PC-3 (cell line): ENCODE results near the gene ZMIZ2. TPM values are rescaled to one million over a fixed set of nuclear protein-coding genes. Genes with fewer than 3 reads are reported as not detected.

ENCODE experiments used
- ATAC-seq: fragments of 200-7000 bp; cut with Tn5 transposase; 2 replicates; pipeline ENCODE4 v1.9.1; 2020; ENCODE audit warnings: mild to moderate bottlenecking, moderate library complexity
- BruUV-seq: library from RNA; stranded (reverse); fragments of 400-500 nt; replicated peaks from 2 replicates; lab custom pipeline; 2021; lab: Mats Ljungman, UMichigan
- CTCF ChIA-PET: fragments of 300-600 bp; sonication (Branson Sonifier 250); formaldehyde crosslinking; loops from one replicate; lab custom pipeline; 2022; ENCODE audit warnings: antibody characterized with exemption; lab: Charles Lee
- POLR2A ChIA-PET: fragments of 300-600 bp; sonication (Branson Sonifier 250); formaldehyde crosslinking; loops from one replicate; lab custom pipeline; 2022; ENCODE audit warnings: antibody characterized with exemption; ENCODE audit not compliant: unreplicated experiment; lab: Charles Lee
- DNase-seq: peaks from one replicate; pipeline ENCODE4 v3.0.0-alpha.2; 2015
- H2AFZ ChIP-seq: fragments of 300-600 bp; sonication (generic); 2 replicates; pipeline ENCODE4 v1.6.0; 2016; ENCODE audit warnings: antibody characterized with exemption, low read length
- H3F3A ChIP-seq: fragments of 300-600 bp; sonication (generic); one replicate; pipeline ENCODE4 v1.6.0; 2017; ENCODE audit warnings: antibody characterized with exemption, low read length, control low read depth, mild to moderate bottlenecking; ENCODE audit not compliant: unreplicated experiment
- H3K27ac ChIP-seq: fragments of 300-600 bp; sonication (generic); 2 replicates; pipeline ENCODE4 v1.5.1; 2016; ENCODE audit warnings: mild to moderate bottlenecking, low read length
- H3K27me3 ChIP-seq: fragments of 300-600 bp; sonication (generic); 2 replicates; pipeline ENCODE4 v1.6.1; 2016; ENCODE audit warnings: low read length, mixed read lengths
- H3K36me3 ChIP-seq: fragments of 300-600 bp; sonication (generic); 2 replicates; pipeline ENCODE4 v1.6.1; 2016; ENCODE audit warnings: low read depth, mixed run types, low read length, mixed read lengths
- H3K4me1 ChIP-seq: fragments of 300-600 bp; sonication (generic); 2 replicates; pipeline ENCODE4 v1.5.1; 2016; ENCODE audit warnings: low read length; ENCODE audit not compliant: insufficient read depth
- H3K4me2 ChIP-seq: fragments of 300-600 bp; sonication (generic); 2 replicates; pipeline ENCODE4 v1.6.0; 2016; ENCODE audit warnings: low read length
- H3K4me3 ChIP-seq: fragments of 300-600 bp; sonication (generic); 2 replicates; pipeline ENCODE4 v1.5.1; 2016; ENCODE audit warnings: mild to moderate bottlenecking, low read length, mixed read lengths
- H3K79me2 ChIP-seq: fragments of 300-600 bp; sonication (generic); 2 replicates; pipeline ENCODE4 v1.6.1; 2017; ENCODE audit warnings: low read length, mixed read lengths
- H3K9ac ChIP-seq: fragments of 300-600 bp; sonication (generic); 2 replicates; pipeline ENCODE4 v1.6.0; 2016; ENCODE audit warnings: mild to moderate bottlenecking, low read length
- H3K9me2 ChIP-seq: fragments of 300-600 bp; sonication (generic); replicated peaks from 2 replicates; pipeline ENCODE4 v1.6.1; 2016; ENCODE audit warnings: mixed run types, low read length, mixed read lengths
- H3K9me3 ChIP-seq: fragments of 300-600 bp; sonication (generic); 2 replicates; pipeline ENCODE4 v1.6.1; 2016; ENCODE audit warnings: low read length, mixed read lengths
- H4K20me1 ChIP-seq: fragments of 300-600 bp; sonication (generic); 2 replicates; pipeline ENCODE4 v1.6.1; 2016; ENCODE audit warnings: low read length, mixed read lengths
- EZH2 ChIP-seq: fragments of 300-600 bp; sonication (generic); IDR thresholded peaks from one replicate; pipeline ENCODE4 v1.6.1; 2017; ENCODE audit warnings: antibody characterized with exemption, mild to moderate bottlenecking, low read length; ENCODE audit not compliant: unreplicated experiment
- EZH2phosphoT487 ChIP-seq: fragments of 300-600 bp; sonication (generic); IDR thresholded peaks from 2 replicates; pipeline ENCODE4 v1.6.1; 2018; ENCODE audit warnings: mild to moderate bottlenecking, antibody characterized with exemption, low read length, borderline replicate concordance
- intact Hi-C: fragments of 100-400 bp; cut with micrococcal nuclease; formaldehyde crosslinking; loops from 2 replicates; pipeline ENCODE4 v1.9.0; 2023
- total RNA-seq: library from RNA; depleted of rRNA; stranded (reverse); fragments of >200 nt; gene quantifications from 2 replicates; pipeline ENCODE4 v1.2.3, GENCODE V29; 2014
- TF ChIP-seq, protein P1 (sequence below): fragments of 300-600 bp; sonication (generic); conservative IDR thresholded peaks from 2 replicates; pipeline ENCODE4 v1.5.1; 2017; ENCODE audit warnings: antibody characterized with exemption, low read depth, mild to moderate bottlenecking, low read length

Gene ZMIZ2
- total RNA-seq, 1 experiment from 2014 or later: 18.3 TPM

GRCh38 chr7:44768628-44769371, 20.2 kb downstream of the ZMIZ2 start:
- ATAC-seq (peak; percentile 7; the same call in 1 of the 2 replicates), DNase-seq (no peak)
- ChIA-PET POLR2A (interaction anchor here (0.6 kb wide), 1 partner anchor 51 kb away, joined by 4 read pairs; no protein-coding TSS in a partner anchor), CTCF (no interaction called here)
- Histone ChIP-seq H4K20me1 (no peaks in the 10 kb centered on the region), H3F3A (no peaks in the 10 kb centered on the region), H2AFZ (no peak overlapping the region), H3K36me3 (peaks cover 24% of the 10 kb centered on the region), H3K4me3 (no peak overlapping the region), H3K4me2 (no peak overlapping the region), H3K27ac (no peak overlapping the region), H3K9me3 (no peaks in the 10 kb centered on the region), H3K9ac (no peak overlapping the region), H3K9me2 (no peaks in the 10 kb centered on the region), H3K4me1 (no peaks in the 10 kb centered on the region), H3K27me3 (no peaks in the 10 kb centered on the region), H3K79me2 (no peaks in the 10 kb centered on the region)
- BruUV-seq: no TSS peak
- intact Hi-C loops: loop anchor here (5.0 kb wide), 1 partner anchor 181 kb away; no protein-coding TSS in a partner anchor
- no peak for TF ChIP-seq EZH2phosphoT487
- TF ChIP-seq, protein P1, sequence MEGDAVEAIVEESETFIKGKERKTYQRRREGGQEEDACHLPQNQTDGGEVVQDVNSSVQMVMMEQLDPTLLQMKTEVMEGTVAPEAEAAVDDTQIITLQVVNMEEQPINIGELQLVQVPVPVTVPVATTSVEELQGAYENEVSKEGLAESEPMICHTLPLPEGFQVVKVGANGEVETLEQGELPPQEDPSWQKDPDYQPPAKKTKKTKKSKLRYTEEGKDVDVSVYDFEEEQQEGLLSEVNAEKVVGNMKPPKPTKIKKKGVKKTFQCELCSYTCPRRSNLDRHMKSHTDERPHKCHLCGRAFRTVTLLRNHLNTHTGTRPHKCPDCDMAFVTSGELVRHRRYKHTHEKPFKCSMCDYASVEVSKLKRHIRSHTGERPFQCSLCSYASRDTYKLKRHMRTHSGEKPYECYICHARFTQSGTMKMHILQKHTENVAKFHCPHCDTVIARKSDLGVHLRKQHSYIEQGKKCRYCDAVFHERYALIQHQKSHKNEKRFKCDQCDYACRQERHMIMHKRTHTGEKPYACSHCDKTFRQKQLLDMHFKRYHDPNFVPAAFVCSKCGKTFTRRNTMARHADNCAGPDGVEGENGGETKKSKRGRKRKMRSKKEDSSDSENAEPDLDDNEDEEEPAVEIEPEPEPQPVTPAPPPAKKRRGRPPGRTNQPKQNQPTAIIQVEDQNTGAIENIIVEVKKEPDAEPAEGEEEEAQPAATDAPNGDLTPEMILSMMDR: no peak
- TF ChIP-seq EZH2: no peak

DNA sequence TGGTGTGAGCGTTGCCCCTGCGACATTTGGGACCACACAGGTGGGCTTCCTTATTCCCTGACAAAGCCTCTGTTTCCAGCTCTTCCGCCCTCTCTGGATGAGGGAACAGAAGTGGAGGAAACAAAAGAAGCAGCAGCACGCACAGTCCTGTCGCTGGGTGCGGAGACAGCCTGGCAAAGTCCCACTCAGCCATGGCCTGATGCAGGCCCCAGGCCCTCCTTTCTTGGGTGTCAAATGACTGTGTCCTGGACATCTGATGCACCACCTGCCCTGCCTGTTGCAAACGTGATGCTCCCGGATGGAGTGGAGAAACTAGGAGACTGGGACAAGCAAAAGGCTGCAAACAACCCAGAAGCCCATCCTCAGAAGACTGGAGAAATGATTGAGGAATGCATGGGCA, 20.7 kb downstream of the ZMIZ2 start:
- Histone ChIP-seq H3K9me2 (no peaks in the 10 kb centered on the region), H3K36me3 (peaks cover 20% of the 10 kb centered on the region), H3K9ac (no peak overlapping the region), H3K4me3 (no peak overlapping the region), H3K4me2 (no peak overlapping the region), H4K20me1 (no peaks in the 10 kb centered on the region), H3K27me3 (no peaks in the 10 kb centered on the region), H3K27ac (no peak overlapping the region), H3F3A (no peaks in the 10 kb centered on the region), H3K4me1 (no peaks in the 10 kb centered on the region), H3K79me2 (no peaks in the 10 kb centered on the region), H2AFZ (no peak overlapping the region), H3K9me3 (no peaks in the 10 kb centered on the region)
- ChIA-PET CTCF (no interaction called here), POLR2A (interaction anchor here (0.6 kb wide), 1 partner anchor 50 kb away, joined by 4 read pairs; no protein-coding TSS in a partner anchor)
- no TSS peak for BruUV-seq
- DNase-seq (no peak), ATAC-seq (peak; percentile 6; the same call in 1 of the 2 replicates)
- TF ChIP-seq, protein P1: no peak
- TF ChIP-seq EZH2: no peak
- intact Hi-C loops: loop anchor here (5.0 kb wide), 1 partner anchor 182 kb away; no protein-coding TSS in a partner anchor

- Histone ChIP-seq H2AFZ (no peak overlapping the region), H3K27me3 (no peaks in the 10 kb centered on the region), H4K20me1 (no peaks in the 10 kb centered on the region), H3K9ac (no peak overlapping the region), H3K79me2 (no peaks in the 10 kb centered on the region), H3K9me3 (no peaks in the 10 kb centered on the region), H3K9me2 (no peaks in the 10 kb centered on the region), H3K4me2 (no peak overlapping the region), H3K27ac (no peak overlapping the region), H3K36me3 (peaks cover 16% of the 10 kb centered on the region; the same call in 1 of the 2 replicates), H3K4me3 (no peak overlapping the region), H3K4me1 (no peaks in the 10 kb centered on the region), H3F3A (no peaks in the 10 kb centered on the region)
- ATAC-seq (peak; percentile 5; the same call in 1 of the 2 replicates), DNase-seq (no peak)
- CTCF ChIA-PET: no interaction called here
- no TSS peak for BruUV-seq
- TF ChIP-seq, protein P1: no peak
- TF ChIP-seq EZH2 (no peak), EZH2phosphoT487 (no peak)
- intact Hi-C loops: loop anchor here (5.0 kb wide), 1 partner anchor 183 kb away; no protein-coding TSS in a partner anchor
- POLR2A ChIA-PET: interaction anchor here (0.7 kb wide), 1 partner anchor 229 kb away, joined by 3 read pairs; no protein-coding TSS in a partner anchor
Measured at GRCh38 chr7:44769776-44770294, 21.2 kb downstream of the ZMIZ2 start.
